ENCODE data around the gene C6orf62. TPM values are rescaled to one million over a fixed set of nuclear protein-coding genes. Genes with fewer than 3 reads are reported as not detected.
A peak's percentile ranks its signal among the peaks of the same experiment; 100 is the strongest.

C6orf62 gene
- polyA plus RNA-seq, 1 of the 3 experiments (the other 2 are of a cell fraction), result 36.0 TPM

DNA sequence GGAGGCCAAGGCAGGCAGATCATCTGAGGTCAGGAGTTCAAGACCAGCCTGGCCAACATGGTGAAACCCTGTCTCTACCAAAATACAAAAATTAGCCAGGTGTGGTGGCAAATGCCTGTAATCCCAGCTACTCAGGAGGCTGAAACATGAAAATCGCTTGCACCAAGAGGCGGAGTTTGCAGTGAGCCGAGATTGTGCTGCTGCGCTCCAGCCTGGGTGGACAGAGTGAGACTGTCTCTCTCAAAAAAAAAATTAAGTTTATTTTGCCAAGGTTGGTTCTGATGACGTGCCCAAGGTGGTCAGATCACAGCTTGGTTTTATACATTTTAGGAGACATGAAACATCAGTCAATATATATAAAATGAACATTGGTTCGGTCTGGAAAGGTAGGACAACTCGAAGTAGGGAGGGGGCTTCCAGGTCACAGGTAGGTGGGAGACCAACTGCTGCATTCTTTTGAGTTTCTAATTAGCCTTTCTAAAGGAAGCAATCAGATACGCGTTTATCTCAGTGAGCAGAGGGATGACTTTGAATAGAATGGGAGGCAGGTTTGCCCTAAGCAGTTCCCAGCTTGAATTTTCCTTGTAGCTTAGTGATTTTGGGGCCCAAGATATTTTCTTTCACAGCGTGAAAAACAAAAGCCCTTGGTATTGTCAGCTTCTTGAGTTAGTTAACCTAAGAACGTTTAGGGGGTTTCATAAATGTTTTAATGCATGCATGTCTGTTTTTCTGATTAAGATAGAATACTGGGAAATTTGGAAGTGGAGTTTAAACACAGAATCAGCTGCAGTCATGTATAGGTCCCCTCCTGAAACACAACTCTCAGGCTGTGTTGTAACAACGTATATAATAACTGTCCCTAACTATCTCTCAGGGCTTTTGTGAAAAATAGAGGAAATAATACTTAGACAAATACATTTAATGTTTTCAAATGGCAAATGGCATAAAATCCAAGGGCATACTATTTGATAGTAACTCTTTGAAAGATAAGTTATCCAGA is 35.4 kb downstream of the C6orf62 start:
- H3K4me2 ChIP-seq, result no peak overlapping the region
- H2AFZ ChIP-seq (ENCODE audit: low read depth), result no peak overlapping the region
- H3K9me3 ChIP-seq, result no peaks in the 10 kb centered on the region
- no peak overlapping the region for H3K4me3 ChIP-seq (ENCODE audit: low read depth in 2 of 2, low read length in 1 of 2)
- TF ChIP-seq ELF1 (IDR thresholded peaks at IDR 0.05), result no peak
- TF ChIP-seq FOXM1 (IDR thresholded peaks at IDR 0.05; ENCODE audit: low read depth), result no peak
- TF ChIP-seq, protein P1, sequence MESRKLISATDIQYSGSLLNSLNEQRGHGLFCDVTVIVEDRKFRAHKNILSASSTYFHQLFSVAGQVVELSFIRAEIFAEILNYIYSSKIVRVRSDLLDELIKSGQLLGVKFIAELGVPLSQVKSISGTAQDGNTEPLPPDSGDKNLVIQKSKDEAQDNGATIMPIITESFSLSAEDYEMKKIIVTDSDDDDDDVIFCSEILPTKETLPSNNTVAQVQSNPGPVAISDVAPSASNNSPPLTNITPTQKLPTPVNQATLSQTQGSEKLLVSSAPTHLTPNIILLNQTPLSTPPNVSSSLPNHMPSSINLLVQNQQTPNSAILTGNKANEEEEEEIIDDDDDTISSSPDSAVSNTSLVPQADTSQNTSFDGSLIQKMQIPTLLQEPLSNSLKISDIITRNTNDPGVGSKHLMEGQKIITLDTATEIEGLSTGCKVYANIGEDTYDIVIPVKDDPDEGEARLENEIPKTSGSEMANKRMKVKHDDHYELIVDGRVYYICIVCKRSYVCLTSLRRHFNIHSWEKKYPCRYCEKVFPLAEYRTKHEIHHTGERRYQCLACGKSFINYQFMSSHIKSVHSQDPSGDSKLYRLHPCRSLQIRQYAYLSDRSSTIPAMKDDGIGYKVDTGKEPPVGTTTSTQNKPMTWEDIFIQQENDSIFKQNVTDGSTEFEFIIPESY (IDR thresholded peaks at IDR 0.05; ENCODE audit: borderline replicate concordance, low read depth), result no peak
- TF ChIP-seq TEAD4 (IDR thresholded peaks at IDR 0.05; ENCODE audit: borderline replicate concordance, insufficient read depth), result no peak
- TF ChIP-seq YY1 (IDR thresholded peaks at IDR 0.05; ENCODE audit: low read depth), result no peak
- no peak for TF ChIP-seq GABPA (IDR thresholded peaks at IDR 0.05; ENCODE audit: low read depth)
- no peak for TF ChIP-seq RAD21 (IDR thresholded peaks at IDR 0.05; ENCODE audit: low read length)
- no peak for TF ChIP-seq RFX5 (IDR thresholded peaks at IDR 0.05; ENCODE audit: low read length)
- no peak for TF ChIP-seq NFIC (IDR thresholded peaks at IDR 0.05; ENCODE audit: borderline replicate concordance)
- no peak for TF ChIP-seq JUND (IDR thresholded peaks at IDR 0.05)
- TF ChIP-seq CHD2 (IDR thresholded peaks at IDR 0.05; ENCODE audit: low read length, partially characterized antibody), result no peak
- TF ChIP-seq TAF1 (IDR thresholded peaks at IDR 0.05; ENCODE audit: borderline replicate concordance, low read depth, low read length), result no peak
- no peak for TF ChIP-seq MEF2A (IDR thresholded peaks at IDR 0.05; ENCODE audit: borderline replicate concordance, low read depth)
- TF ChIP-seq, protein P2, sequence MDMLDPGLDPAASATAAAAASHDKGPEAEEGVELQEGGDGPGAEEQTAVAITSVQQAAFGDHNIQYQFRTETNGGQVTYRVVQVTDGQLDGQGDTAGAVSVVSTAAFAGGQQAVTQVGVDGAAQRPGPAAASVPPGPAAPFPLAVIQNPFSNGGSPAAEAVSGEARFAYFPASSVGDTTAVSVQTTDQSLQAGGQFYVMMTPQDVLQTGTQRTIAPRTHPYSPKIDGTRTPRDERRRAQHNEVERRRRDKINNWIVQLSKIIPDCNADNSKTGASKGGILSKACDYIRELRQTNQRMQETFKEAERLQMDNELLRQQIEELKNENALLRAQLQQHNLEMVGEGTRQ (IDR thresholded peaks at IDR 0.05; ENCODE audit: borderline replicate concordance, low read depth, low read length), result no peak
- TF ChIP-seq RXRA (IDR thresholded peaks at IDR 0.05; ENCODE audit: borderline replicate concordance, low read depth), result no peak
- TF ChIP-seq, protein P3, sequence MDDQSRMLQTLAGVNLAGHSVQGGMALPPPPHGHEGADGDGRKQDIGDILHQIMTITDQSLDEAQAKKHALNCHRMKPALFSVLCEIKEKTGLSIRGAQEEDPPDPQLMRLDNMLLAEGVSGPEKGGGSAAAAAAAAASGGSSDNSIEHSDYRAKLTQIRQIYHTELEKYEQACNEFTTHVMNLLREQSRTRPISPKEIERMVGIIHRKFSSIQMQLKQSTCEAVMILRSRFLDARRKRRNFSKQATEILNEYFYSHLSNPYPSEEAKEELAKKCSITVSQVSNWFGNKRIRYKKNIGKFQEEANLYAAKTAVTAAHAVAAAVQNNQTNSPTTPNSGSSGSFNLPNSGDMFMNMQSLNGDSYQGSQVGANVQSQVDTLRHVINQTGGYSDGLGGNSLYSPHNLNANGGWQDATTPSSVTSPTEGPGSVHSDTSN (IDR thresholded peaks at IDR 0.05), result no peak
- TF ChIP-seq FOXJ3 (CRISPR knock-in tag; IDR thresholded peaks at IDR 0.05), result no peak
- H3K9ac ChIP-seq, result no peak overlapping the region
- no peaks in the 10 kb centered on the region for H3K4me1 ChIP-seq (ENCODE audit: control insufficient read depth in 1 of 2, insufficient read depth in 2 of 2, low read depth in 1 of 2, low read length in 1 of 2)
- H3K27me3 ChIP-seq (ENCODE audit: insufficient read depth), result no peaks in the 10 kb centered on the region
- H3K9me2 ChIP-seq, result no peaks in the 10 kb centered on the region
- 78% methylated on average over 12 of the region's 12 CpGs for WGBS (ENCODE audit: low lambda C conversion rate)
- peak overlapping the region in 1 of 2 experiments; percentile 39; a peak in 1 of 4 replicates for H3K27ac ChIP-seq (ENCODE audit: low read depth in 2 of 2, low read length in 1 of 2)
- DNase-seq, result no peak
- H3F3A ChIP-seq (replicated peaks; ENCODE audit: insufficient read depth), result no peaks in the 10 kb centered on the region
- H3K36me3 ChIP-seq (replicated peaks in 1 of 2; ENCODE audit: control insufficient read depth in 1 of 2, insufficient read depth in 2 of 2, low read length in 1 of 2), result no peaks in the 10 kb centered on the region
- ChIA-PET POLR2A (interaction anchor here (0.8 kb wide), 1 partner anchor 10 kb away, joined by 3 read pairs; no protein-coding TSS in a partner anchor), CTCF (interaction anchor here (1.2 to 3.2 kb wide), 4 partner anchors 12 to 103 kb away, joined by 3 to 12 read pairs (median 3); partner anchors contain the start of genes ACOT13 and TDP2)
- no peaks in the 10 kb centered on the region for H3K79me2 ChIP-seq (ENCODE audit: insufficient read depth)
- H4K20me1 ChIP-seq (ENCODE audit: insufficient read depth), result no peaks in the 10 kb centered on the region
